Measurements from ENCODE around the gene MYMK.

MYMK gene

GRCh38 chr9:133558191-133559126 is 33.7 kb upstream of the MYMK start:
- DNase-seq, result peak in 9 of 51 donors; percentile 24 to 82 (median 43)

- DNase-seq, result no peak
Observed at GRCh38 chr9:133557581-133557980, 32.8 kb upstream of the MYMK start.

- no peak for DNase-seq
Observed at GRCh38 chr9:133556354-133556753, 31.6 kb upstream of the MYMK start.

GRCh38 chr9:133554729-133555128 is 30.0 kb upstream of the MYMK start:
- no peak for DNase-seq

- DNase-seq, result no peak
Observed at GRCh38 chr9:133553973-133554713, 29.4 kb upstream of the MYMK start.

GRCh38 chr9:133553123-133553522 is 28.4 kb upstream of the MYMK start:
- DNase-seq, result no peak

GRCh38 chr9:133552236-133552635 is 27.5 kb upstream of the MYMK start:
- DNase-seq, result no peak

GRCh38 chr9:133551446-133551845 is 26.7 kb upstream of the MYMK start:
- DNase-seq, result no peak

- no peak for DNase-seq
Observed at GRCh38 chr9:133547116-133547515, 22.4 kb upstream of the MYMK start.

- DNase-seq, result no peak
Observed at GRCh38 chr9:133546287-133546680, 21.5 kb upstream of the MYMK start.

- DNase-seq, result no peak
Observed at GRCh38 chr9:133545494-133546286, 20.9 kb upstream of the MYMK start.

GRCh38 chr9:133543772-133544467 is 19.2 kb upstream of the MYMK start:
- peak in 1 of 51 donors; percentile 39 for DNase-seq

GRCh38 chr9:133542002-133542401 is 17.2 kb upstream of the MYMK start:
- DNase-seq, result no peak

GRCh38 chr9:133540698-133541025 is 15.9 kb upstream of the MYMK start:
- no peak for DNase-seq

GRCh38 chr9:133539991-133540697 is 15.4 kb upstream of the MYMK start:
- DNase-seq, result peak in 1 of 51 donors; percentile 12

GRCh38 chr9:133538851-133539833 is 14.4 kb upstream of the MYMK start:
- DNase-seq, result peak in 27 of 51 donors; percentile 12 to 63 (median 39)

- DNase-seq, result no peak
Observed at GRCh38 chr9:133538176-133538575, 13.4 kb upstream of the MYMK start.

- no peak for DNase-seq
Observed at GRCh38 chr9:133537257-133537656, 12.5 kb upstream of the MYMK start.

GRCh38 chr9:133536536-133536935 is 11.8 kb upstream of the MYMK start:
- DNase-seq, result no peak
